Measurements from ENCODE around the gene TACR1. TPM values are rescaled to one million over a fixed set of nuclear protein-coding genes. Genes with fewer than 3 reads are reported as not detected.

Gene TACR1
- total and polyA plus RNA-seq, 4 experiments from 2014 or later, result 0.11 TPM; not detected in 3

- POLR2A ChIA-PET (ENCODE audit: partially characterized antibody), result no interaction called here
- no peaks in the 10 kb centered on the region for H3K36me3 ChIP-seq (ENCODE audit: insufficient read depth, low read length)
- no peaks in the 10 kb centered on the region for H3K4me1 ChIP-seq (ENCODE audit: insufficient read depth, low read length)
- no peaks in the 10 kb centered on the region for H3K27me3 ChIP-seq (ENCODE audit: insufficient read depth, low read length)
- H3K36me3 Mint-ChIP-seq, result peaks cover 0 to 13% of the 10 kb centered on the region in 2 donors
- H3K27ac ChIP-seq (ENCODE audit: low read depth, low read length), result no peak overlapping the region
- H3K9me3 Mint-ChIP-seq, result peaks cover 0 to 9% (median 5%) of the 10 kb centered on the region in 8 donors
- peaks cover 0 to 3% (median 1%) of the 10 kb centered on the region in 4 donors for H3K4me1 Mint-ChIP-seq
- no peaks in the 10 kb centered on the region for H3K27me3 Mint-ChIP-seq
- no peak overlapping the region for H3K4me3 ChIP-seq (ENCODE audit: low read length in 2 of 2)
- no peak overlapping the region for H3K4me3 Mint-ChIP-seq
- H3K9me3 ChIP-seq (ENCODE audit: control insufficient read depth in 1 of 2, low read length in 2 of 2), result no peaks in the 10 kb centered on the region
- H3K27ac Mint-ChIP-seq, result no peak overlapping the region
- intact Hi-C loops (cut with micrococcal nuclease), result no loop called here
- no peak for DNase-seq
- CTCF ChIA-PET (ENCODE audit: partially characterized antibody), result no interaction called here
These were observed 98.5 kb downstream of the TACR1 start for GRCh38 chr2:75100801-75101151.

- Histone ChIP-seq H3K27me3 (ENCODE audit: insufficient read depth, low read length) (no peaks in the 10 kb centered on the region), H3K9me3 (ENCODE audit: control insufficient read depth in 1 of 2, low read length in 2 of 2) (no peaks in the 10 kb centered on the region), H3K4me1 (ENCODE audit: insufficient read depth, low read length) (no peaks in the 10 kb centered on the region), H3K27ac (ENCODE audit: low read depth, low read length) (no peak overlapping the region), H3K36me3 (ENCODE audit: insufficient read depth, low read length) (no peaks in the 10 kb centered on the region), H3K4me3 (ENCODE audit: low read length in 2 of 2) (no peak overlapping the region)
- Mint-ChIP-seq H3K4me1 (peaks cover 0 to 3% (median 1%) of the 10 kb centered on the region in 4 donors), H3K36me3 (peaks cover 0 to 13% of the 10 kb centered on the region in 2 donors), H3K4me3 (no peak overlapping the region), H3K27me3 (no peaks in the 10 kb centered on the region), H3K9me3 (peaks cover 0 to 9% (median 5%) of the 10 kb centered on the region in 8 donors), H3K27ac (no peak overlapping the region)
- ChIA-PET POLR2A (ENCODE audit: partially characterized antibody) (no interaction called here), CTCF (ENCODE audit: partially characterized antibody) (no interaction called here)
- no peak for DNase-seq
- intact Hi-C loops (cut with micrococcal nuclease), result no loop called here
These were observed 99.1 kb downstream of the TACR1 start for GRCh38 chr2:75100011-75100800.

GRCh38 chr2:75099521-75099922 is 99.8 kb downstream of the TACR1 start:
- Histone ChIP-seq H3K27me3 (ENCODE audit: insufficient read depth, low read length) (no peaks in the 10 kb centered on the region), H3K36me3 (ENCODE audit: insufficient read depth, low read length) (no peaks in the 10 kb centered on the region), H3K4me3 (ENCODE audit: low read length in 2 of 2) (no peak overlapping the region), H3K27ac (ENCODE audit: low read depth, low read length) (no peak overlapping the region), H3K9me3 (ENCODE audit: control insufficient read depth in 1 of 2, low read length in 2 of 2) (no peaks in the 10 kb centered on the region), H3K4me1 (ENCODE audit: insufficient read depth, low read length) (no peaks in the 10 kb centered on the region)
- peaks cover 0 to 13% of the 10 kb centered on the region in 2 donors for H3K36me3 Mint-ChIP-seq
- H3K27ac Mint-ChIP-seq, result no peak overlapping the region
- peaks cover 0 to 9% (median 5%) of the 10 kb centered on the region in 8 donors for H3K9me3 Mint-ChIP-seq
- ChIA-PET CTCF (ENCODE audit: partially characterized antibody) (no interaction called here), POLR2A (ENCODE audit: partially characterized antibody) (no interaction called here)
- intact Hi-C loops (cut with micrococcal nuclease), result no loop called here
- no peak overlapping the region for H3K4me3 Mint-ChIP-seq
- H3K4me1 Mint-ChIP-seq, result peaks cover 0 to 3% (median 1%) of the 10 kb centered on the region in 4 donors
- no peak for DNase-seq
- no peaks in the 10 kb centered on the region for H3K27me3 Mint-ChIP-seq

- Mint-ChIP-seq H3K36me3 (peaks cover 0 to 13% of the 10 kb centered on the region in 2 donors), H3K4me3 (no peak overlapping the region), H3K9me3 (peaks cover 0 to 9% (median 5%) of the 10 kb centered on the region in 8 donors), H3K27ac (no peak overlapping the region), H3K4me1 (peaks cover 0 to 3% (median 1%) of the 10 kb centered on the region in 4 donors), H3K27me3 (no peaks in the 10 kb centered on the region)
- Histone ChIP-seq H3K27ac (ENCODE audit: low read depth, low read length) (no peak overlapping the region), H3K4me3 (ENCODE audit: low read length in 2 of 2) (no peak overlapping the region), H3K4me1 (ENCODE audit: insufficient read depth, low read length) (no peaks in the 10 kb centered on the region), H3K36me3 (ENCODE audit: insufficient read depth, low read length) (no peaks in the 10 kb centered on the region), H3K27me3 (ENCODE audit: insufficient read depth, low read length) (no peaks in the 10 kb centered on the region), H3K9me3 (ENCODE audit: control insufficient read depth in 1 of 2, low read length in 2 of 2) (no peaks in the 10 kb centered on the region)
- CTCF ChIA-PET (ENCODE audit: partially characterized antibody), result no interaction called here
- POLR2A ChIA-PET (ENCODE audit: partially characterized antibody), result no interaction called here
- intact Hi-C loops (cut with micrococcal nuclease), result no loop called here
- DNase-seq, result no peak
These were observed 100.5 kb downstream of the TACR1 start for GRCh38 chr2:75098856-75099255.

- no peaks in the 10 kb centered on the region for H3K36me3 ChIP-seq (ENCODE audit: insufficient read depth, low read length)
- no peak overlapping the region for H3K4me3 Mint-ChIP-seq
- intact Hi-C loops (cut with micrococcal nuclease), result no loop called here
- CTCF ChIA-PET (ENCODE audit: partially characterized antibody), result no interaction called here
- POLR2A ChIA-PET (ENCODE audit: partially characterized antibody), result no interaction called here
- no peaks in the 10 kb centered on the region for H3K9me3 ChIP-seq (ENCODE audit: control insufficient read depth in 1 of 2, low read length in 2 of 2)
- no peak overlapping the region for H3K4me3 ChIP-seq (ENCODE audit: low read length in 2 of 2)
- H3K36me3 Mint-ChIP-seq, result peaks cover 0 to 13% of the 10 kb centered on the region in 2 donors
- peaks cover 0 to 3% (median 1%) of the 10 kb centered on the region in 4 donors for H3K4me1 Mint-ChIP-seq
- no peaks in the 10 kb centered on the region for H3K4me1 ChIP-seq (ENCODE audit: insufficient read depth, low read length)
- no peaks in the 10 kb centered on the region for H3K27me3 ChIP-seq (ENCODE audit: insufficient read depth, low read length)
- no peaks in the 10 kb centered on the region for H3K27me3 Mint-ChIP-seq
- DNase-seq, result no peak
- H3K27ac ChIP-seq (ENCODE audit: low read depth, low read length), result no peak overlapping the region
- peaks cover 0 to 7% (median 4%) of the 10 kb centered on the region in 8 donors for H3K9me3 Mint-ChIP-seq
- H3K27ac Mint-ChIP-seq, result no peak overlapping the region
These were observed 101.5 kb downstream of the TACR1 start for GRCh38 chr2:75097831-75098230.

GRCh38 chr2:75094405-75094804 is 104.9 kb downstream of the TACR1 start:
- Histone ChIP-seq H3K4me1 (ENCODE audit: insufficient read depth, low read length) (no peaks in the 10 kb centered on the region), H3K9me3 (ENCODE audit: control insufficient read depth in 1 of 2, low read length in 2 of 2) (no peaks in the 10 kb centered on the region), H3K4me3 (ENCODE audit: low read length in 2 of 2) (no peak overlapping the region), H3K27ac (ENCODE audit: low read depth, low read length) (no peak overlapping the region), H3K36me3 (ENCODE audit: insufficient read depth, low read length) (no peaks in the 10 kb centered on the region), H3K27me3 (ENCODE audit: insufficient read depth, low read length) (no peaks in the 10 kb centered on the region)
- no peaks in the 10 kb centered on the region for H3K27me3 Mint-ChIP-seq
- CTCF ChIA-PET (ENCODE audit: partially characterized antibody), result no interaction called here
- POLR2A ChIA-PET (ENCODE audit: partially characterized antibody), result no interaction called here
- H3K4me3 Mint-ChIP-seq, result no peak overlapping the region
- no peak for DNase-seq
- intact Hi-C loops (cut with micrococcal nuclease), result no loop called here
- H3K36me3 Mint-ChIP-seq, result peaks cover 0 to 6% of the 10 kb centered on the region in 2 donors
- peaks cover 0 to 3% (median 1%) of the 10 kb centered on the region in 4 donors for H3K4me1 Mint-ChIP-seq
- no peak overlapping the region for H3K27ac Mint-ChIP-seq
- H3K9me3 Mint-ChIP-seq, result peaks cover 0 to 3% (median 0%) of the 10 kb centered on the region in 8 donors

- Histone ChIP-seq H3K27me3 (ENCODE audit: insufficient read depth, low read length) (no peaks in the 10 kb centered on the region), H3K4me3 (ENCODE audit: low read length in 2 of 2) (no peak overlapping the region), H3K9me3 (ENCODE audit: control insufficient read depth in 1 of 2, low read length in 2 of 2) (no peaks in the 10 kb centered on the region), H3K4me1 (ENCODE audit: insufficient read depth, low read length) (no peaks in the 10 kb centered on the region), H3K36me3 (ENCODE audit: insufficient read depth, low read length) (no peaks in the 10 kb centered on the region), H3K27ac (ENCODE audit: low read depth, low read length) (no peak overlapping the region)
- no peak overlapping the region for H3K27ac Mint-ChIP-seq
- no peak for DNase-seq
- intact Hi-C loops (cut with micrococcal nuclease), result no loop called here
- H3K27me3 Mint-ChIP-seq, result no peaks in the 10 kb centered on the region
- ChIA-PET CTCF (ENCODE audit: partially characterized antibody) (no interaction called here), POLR2A (ENCODE audit: partially characterized antibody) (no interaction called here)
- no peak overlapping the region for H3K4me3 Mint-ChIP-seq
- H3K9me3 Mint-ChIP-seq, result peaks cover 0 to 3% (median 0%) of the 10 kb centered on the region in 8 donors
- peaks cover 0 to 1% of the 10 kb centered on the region in 2 donors for H3K36me3 Mint-ChIP-seq
- no peaks in the 10 kb centered on the region for H3K4me1 Mint-ChIP-seq
These were observed 108.4 kb downstream of the TACR1 start for GRCh38 chr2:75090770-75091515.

Measured in CD4-positive, alpha-beta memory T cell (primary cell).